GM12891 (cell line): ENCODE results near the gene TTC7B.

Source experiments
- DNase-seq: peaks from one replicate; pipeline ENCODE4 v3.0.0; 2011; ENCODE audit warnings: low spot score; ENCODE audit not compliant: insufficient read length
- FAIRE-seq: peaks from 2 replicates; lab custom pipeline; 2011; peaks lifted over from hg19 to GRCh38; lab: Jason Lieb, UNC
- PAX5 ChIP-seq: IDR thresholded peaks from 2 replicates; pipeline ENCODE4 v1.6.1; 2011; ENCODE audit warnings: low read length, moderate library complexity, mild to moderate bottlenecking; ENCODE audit not compliant: insufficient read depth, severe bottlenecking
- POLR2A ChIP-seq: IDR thresholded peaks from 2 replicates; pipeline ENCODE4 v1.6.1; 2011; ENCODE audit warnings: low read depth, low read length, control low read depth
- POLR2AphosphoS5 ChIP-seq: IDR thresholded peaks from 2 replicates; pipeline ENCODE4 v1.6.1; 2011; ENCODE audit warnings: low read depth, low read length, control low read depth
- POU2F2 ChIP-seq: IDR thresholded peaks from 2 replicates; pipeline ENCODE4 v1.6.1; 2011; ENCODE audit warnings: low read depth, mild to moderate bottlenecking, control low read depth, low read length, moderate library complexity
- SPI1 ChIP-seq: IDR thresholded peaks from 2 replicates; pipeline ENCODE4 v1.6.1; 2011; ENCODE audit warnings: low read depth, low read length, control low read depth
- TAF1 ChIP-seq: IDR thresholded peaks from 2 replicates; pipeline ENCODE4 v1.6.1; 2011; ENCODE audit warnings: low read depth, low read length, control low read depth

The TTC7B gene

DNA sequence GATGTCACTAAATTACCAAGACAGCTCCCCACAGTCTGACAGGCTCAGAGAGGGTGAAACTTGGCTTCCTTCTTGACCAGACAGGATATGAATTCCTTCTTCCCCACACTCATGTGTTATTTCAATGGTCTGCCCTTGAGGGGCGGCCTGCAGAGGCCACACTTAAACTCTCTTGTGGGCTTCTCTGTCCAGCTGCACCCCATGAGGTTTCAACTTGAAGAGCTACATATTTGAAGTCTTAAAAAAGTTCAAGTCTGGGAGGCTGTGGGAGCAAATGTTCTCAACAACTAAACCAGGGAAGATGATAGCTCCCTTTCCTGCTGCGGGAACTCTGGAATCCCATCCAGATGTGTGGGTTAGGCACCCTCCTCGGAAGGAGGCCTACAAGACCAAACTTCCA, 98.3 kb downstream of the TTC7B start:
- no peak for FAIRE-seq
- DNase-seq = no peak
- TF ChIP-seq POU2F2 (no peak), POLR2AphosphoS5 (no peak), POLR2A (no peak), TAF1 (no peak), SPI1 (no peak), PAX5 (no peak)

DNA sequence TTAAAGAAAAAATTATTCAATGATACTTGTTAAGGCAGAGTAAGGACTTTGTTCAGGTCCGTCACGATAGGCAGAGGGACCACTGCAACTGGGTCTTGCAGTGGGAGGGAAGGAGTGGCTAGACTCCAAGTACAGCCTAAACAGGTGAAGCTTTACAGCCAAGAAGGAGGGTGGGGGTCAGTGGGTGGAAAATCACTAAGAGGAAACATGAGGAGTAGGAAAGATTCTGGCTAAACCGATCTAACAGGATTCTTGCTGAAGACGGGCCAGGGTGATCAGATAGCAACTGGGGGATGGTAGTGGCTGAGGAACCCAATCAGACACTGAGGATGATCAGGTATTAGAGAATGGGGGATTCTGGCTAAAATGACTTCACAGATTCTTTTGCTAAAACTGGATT, 100.2 kb downstream of the TTC7B start:
- FAIRE-seq (no peak), DNase-seq (no peak)
- TF ChIP-seq POU2F2 = no peak
- no peak for TF ChIP-seq POLR2AphosphoS5
- TF ChIP-seq SPI1 = no peak
- TF ChIP-seq TAF1 = no peak
- TF ChIP-seq PAX5 = no peak
- no peak for TF ChIP-seq POLR2A

DNA sequence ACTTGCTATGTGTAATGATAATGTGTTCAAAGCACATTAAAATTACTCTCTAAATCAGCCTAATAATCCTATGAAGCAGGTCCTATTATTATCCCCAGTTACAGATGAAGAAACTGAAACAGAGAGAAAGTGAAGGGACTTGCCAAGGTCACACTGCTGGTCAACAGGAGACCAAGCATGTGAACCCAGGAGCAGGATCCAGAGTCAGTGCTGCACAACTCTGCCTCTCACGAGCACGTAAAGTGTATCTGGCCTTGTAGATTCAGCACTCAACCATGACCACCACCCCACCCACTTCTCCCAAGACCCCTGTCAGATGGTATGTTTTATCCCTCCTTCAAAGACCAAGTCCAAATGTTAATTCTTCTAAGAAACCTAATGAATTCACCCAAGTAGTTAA, 100.7 kb downstream of the TTC7B start:
- no peak for DNase-seq
- TF ChIP-seq SPI1 = no peak
- TF ChIP-seq TAF1 = no peak
- TF ChIP-seq POU2F2 = no peak
- TF ChIP-seq PAX5 = no peak
- TF ChIP-seq POLR2A = no peak
- no peak for TF ChIP-seq POLR2AphosphoS5
- no peak for FAIRE-seq

DNA sequence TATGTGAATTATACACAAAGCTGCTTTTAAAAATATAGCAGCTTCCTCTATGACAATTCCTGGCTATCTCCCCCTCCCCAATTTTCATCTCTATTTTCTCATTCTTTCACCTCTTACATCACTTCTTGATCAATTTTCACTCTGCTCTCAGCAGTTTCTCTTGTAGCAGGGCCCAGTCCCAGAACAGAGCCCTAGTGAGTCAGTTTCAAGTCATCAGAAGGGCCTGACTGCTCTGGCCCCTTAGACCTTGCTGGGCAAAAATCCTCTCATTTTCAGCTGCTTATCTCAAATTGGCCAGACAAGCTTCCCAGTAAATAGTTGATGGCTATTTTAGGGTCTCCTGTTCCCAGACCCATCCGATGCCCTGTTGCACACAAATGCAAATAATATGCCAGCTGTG, 101.4 kb downstream of the TTC7B start:
- DNase-seq (no peak), FAIRE-seq (no peak)
- TF ChIP-seq POU2F2 (no peak), POLR2AphosphoS5 (no peak), POLR2A (no peak), PAX5 (no peak)

DNA sequence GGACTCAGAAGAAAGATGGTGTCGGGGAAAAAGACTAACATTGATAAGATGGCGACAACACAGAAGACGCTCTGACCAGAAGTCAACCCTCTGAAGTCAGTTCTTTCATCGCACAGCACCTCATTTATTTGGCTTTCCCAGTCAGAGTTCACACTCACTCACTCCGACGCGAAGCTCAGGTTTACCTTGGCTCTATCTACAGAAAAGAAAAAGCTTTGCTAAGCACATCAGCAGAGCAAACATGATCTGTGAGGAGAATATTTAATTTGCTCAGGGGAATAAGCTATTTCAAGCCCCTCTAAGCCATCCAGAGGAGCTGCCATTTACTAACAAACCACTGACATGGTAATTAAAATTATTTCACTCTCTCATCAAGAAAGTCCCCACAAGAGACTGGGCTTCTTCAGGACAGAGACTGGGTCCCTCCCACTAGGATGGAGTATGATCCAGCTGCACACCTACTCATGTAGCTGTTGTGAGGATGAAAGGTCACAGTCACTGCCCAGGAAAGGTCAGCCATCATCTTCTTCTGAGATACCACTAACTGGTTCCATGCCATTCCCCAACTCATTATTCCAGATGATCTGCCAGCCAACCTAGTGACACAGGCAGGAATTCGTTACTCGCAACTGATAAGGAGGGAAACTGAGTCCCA, 111.4 kb downstream of the TTC7B start:
- DNase-seq = no peak
- no peak for TF ChIP-seq TAF1
- TF ChIP-seq POLR2A = no peak
- TF ChIP-seq PAX5 = no peak
- no peak for TF ChIP-seq SPI1
- TF ChIP-seq POU2F2 = no peak
- no peak for TF ChIP-seq POLR2AphosphoS5
- no peak for FAIRE-seq

DNA sequence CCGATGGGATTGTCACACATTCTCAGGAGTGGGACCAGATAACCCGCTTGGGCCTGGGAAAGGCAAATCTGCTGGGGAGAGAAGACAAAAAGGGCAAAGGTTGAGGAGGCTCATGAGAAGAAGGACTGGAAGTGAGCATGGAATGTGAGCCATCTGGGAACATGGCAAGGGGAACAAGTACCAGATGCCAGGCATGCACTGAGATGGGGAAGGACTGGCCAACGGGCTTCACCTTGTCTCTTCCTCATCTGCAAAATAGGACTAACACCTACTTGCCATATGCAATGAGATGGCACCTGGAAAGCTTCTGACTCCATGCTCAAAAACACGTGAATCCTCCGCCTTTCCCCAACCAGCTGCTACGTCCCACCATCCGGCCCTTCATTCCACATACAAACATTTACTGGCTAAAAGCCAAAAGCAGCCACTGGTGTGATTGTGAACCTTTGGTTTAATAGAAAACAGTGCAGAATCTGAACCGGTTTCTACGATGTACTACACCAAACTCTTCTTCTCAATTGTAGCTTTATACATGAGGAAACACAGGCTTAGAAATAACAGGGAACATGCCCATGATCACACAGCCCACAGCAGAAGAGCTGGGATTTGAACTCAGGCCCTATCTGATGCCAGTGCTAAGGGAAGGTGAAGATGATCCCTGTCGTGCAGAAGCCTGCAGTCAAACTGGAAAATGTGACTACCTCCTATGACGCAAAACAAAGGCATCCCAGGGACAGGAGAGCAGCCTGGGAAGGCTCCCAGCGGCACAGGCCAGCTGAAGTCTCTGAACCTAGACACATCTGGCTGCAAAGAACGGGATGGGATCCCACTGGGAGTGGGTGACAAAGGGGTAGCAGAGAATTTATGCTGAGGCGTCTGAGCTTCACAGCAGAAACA, 112.1 kb downstream of the TTC7B start:
- DNase-seq (no peak), FAIRE-seq (no peak)
- no peak for TF ChIP-seq SPI1
- no peak for TF ChIP-seq POLR2A
- TF ChIP-seq POLR2AphosphoS5 = no peak
- TF ChIP-seq PAX5 = no peak
- no peak for TF ChIP-seq TAF1
- no peak for TF ChIP-seq POU2F2

DNA sequence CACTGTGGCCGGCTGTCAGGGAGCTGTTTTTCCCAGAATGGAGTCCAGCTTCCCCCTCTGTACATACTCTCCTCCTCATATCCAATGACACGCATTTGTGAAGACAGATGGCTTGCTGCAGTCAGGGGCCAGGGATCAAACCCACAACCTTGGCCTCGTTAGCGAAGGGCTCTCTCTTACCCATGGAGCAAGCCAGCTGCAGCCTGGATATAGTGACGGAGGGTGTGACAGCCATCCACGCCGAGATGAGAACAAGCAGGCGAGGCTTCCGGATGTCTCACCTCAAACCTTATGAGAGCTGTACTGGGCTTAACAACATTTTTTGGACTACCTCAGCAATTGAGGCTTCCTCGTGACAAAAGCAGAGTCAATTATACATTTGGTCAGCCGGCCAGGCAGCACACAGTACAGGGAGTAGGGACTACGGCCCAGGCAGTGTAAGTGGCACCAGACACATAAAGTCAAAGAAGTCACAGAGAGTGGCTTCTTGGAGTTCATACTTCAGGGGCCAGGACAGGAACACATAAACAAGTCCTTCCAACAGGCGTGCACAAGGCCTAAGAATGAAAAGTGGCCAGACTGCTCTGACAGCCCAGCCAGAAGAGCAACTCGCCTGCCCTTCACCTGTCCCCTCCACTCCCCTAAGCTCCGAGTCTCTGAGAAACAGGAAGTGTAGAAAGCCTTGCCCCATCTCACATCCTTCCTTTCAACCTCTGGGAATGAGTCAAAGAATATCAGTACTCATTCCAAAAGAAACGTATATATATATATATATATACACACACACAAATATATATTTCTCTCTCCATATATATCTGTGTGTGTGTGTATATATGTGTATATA, 115.1 kb downstream of the TTC7B start:
- TF ChIP-seq POU2F2 (no peak), SPI1 (peak; percentile 59)
- DNase-seq (no peak), FAIRE-seq (no peak)

DNA sequence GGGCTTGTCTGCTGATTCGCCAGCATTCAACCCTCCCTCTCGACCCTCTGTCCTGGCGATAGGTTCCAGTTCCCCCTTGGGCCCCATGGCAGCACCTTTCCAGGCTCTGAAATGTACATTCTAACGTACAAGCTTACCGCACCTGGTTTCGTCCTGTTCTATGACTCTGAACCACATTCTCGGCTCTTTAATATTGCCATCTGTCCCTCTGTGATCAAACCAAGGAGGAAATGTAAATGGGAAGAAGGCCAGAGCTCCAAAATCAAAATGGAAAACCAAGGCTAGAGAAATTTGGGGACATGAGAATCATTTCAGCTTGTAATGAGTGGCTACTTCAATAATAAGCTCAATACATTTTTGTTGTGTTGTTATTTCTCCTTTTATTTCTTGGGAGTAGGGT, 117.2 kb downstream of the TTC7B start:
- FAIRE-seq (no peak), DNase-seq (no peak)
- no peak for TF ChIP-seq SPI1
- TF ChIP-seq POU2F2 = no peak
- TF ChIP-seq PAX5 = no peak
- TF ChIP-seq POLR2AphosphoS5 = no peak
- no peak for TF ChIP-seq TAF1
- TF ChIP-seq POLR2A = no peak

DNA sequence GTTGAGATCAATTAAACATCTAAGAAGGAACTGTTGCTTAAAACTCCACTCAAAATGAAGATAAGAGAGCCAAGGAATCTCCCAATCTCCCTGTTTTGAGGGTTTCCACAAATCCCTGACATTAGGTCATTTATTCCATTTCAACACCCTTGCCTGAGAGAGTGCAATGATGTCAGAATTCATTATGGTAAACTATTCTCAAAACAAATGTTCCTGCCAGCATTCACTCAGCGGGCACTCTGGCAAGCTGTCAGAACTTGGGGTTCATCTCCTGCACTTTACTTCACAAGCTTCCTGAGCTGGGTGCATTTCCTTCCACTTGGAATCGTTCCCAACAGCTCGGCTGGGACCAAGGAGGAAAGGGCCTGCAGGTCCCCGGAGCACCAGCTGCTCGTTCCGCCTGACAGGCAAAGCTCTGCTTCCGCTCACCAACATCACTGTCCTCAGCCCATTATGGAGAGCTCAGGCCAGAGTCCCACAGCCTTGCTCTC, 117.8 kb downstream of the TTC7B start:
- DNase-seq (no peak), FAIRE-seq (no peak)
- TF ChIP-seq SPI1 (no peak), POLR2A (no peak), POLR2AphosphoS5 (no peak), PAX5 (no peak), POU2F2 (no peak), TAF1 (no peak)
